GM18867 (cell line): ENCODE data around the gene CRY1.
"Not testable (repeated sequence)": the region's sequence is repeated elsewhere in the genome, so short reads cannot be mapped to it uniquely, and the experiment has no call there.

Experiments
- ATAC-seq: cut with Tn5 transposase; IDR thresholded peaks from one replicate; pipeline ENCODE4 v1.9.1; 2021; ENCODE audit warnings: mild to moderate bottlenecking, moderate library complexity; ENCODE audit not compliant: unreplicated experiment

The CRY1 gene

DNA sequence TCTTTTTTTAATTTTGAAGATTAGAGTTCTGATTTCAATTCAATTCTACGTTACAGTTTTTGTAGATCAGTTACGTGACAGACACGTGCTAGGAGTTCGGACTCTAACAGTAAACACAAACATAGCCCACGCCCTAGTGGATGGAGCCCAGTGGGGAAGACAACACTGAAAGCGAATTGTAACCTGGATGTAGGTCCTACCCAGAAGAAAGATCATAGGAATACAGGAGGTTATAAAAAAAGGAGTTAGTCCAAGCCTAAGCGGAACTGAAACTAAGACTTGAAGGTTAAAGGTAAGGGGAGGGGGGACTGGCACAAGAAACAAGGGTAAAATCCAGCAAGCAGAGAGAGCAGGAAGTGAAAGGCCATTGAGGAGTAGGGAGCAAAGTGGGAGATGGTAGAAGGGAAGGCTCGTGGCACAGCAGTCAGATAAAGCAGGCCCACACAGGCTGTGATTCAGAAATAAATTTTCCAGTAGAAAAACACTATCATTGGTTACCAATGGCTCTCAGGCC lies 15.7 kb upstream of the CRY1 start:
- ATAC-seq = no peak

DNA sequence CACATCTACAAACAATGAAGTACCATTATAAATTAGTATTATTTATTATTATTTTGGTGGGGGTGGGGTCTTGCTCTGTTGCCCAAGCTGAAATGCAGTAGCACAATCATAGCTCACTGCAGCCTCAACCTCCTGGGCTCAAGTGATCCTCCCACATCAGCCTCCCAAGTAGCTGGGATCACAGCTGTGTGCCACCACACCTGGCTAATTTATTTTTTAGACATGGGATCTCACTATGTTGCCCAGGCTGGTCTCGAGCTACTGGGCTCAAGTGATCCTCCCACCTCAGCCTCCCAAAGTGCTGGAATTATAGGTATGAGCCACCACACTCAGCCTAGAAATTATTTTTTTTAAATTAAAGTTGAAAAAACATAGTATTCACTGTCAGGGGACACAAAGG lies 15.0 kb upstream of the CRY1 start:
- ATAC-seq = not testable (repeated sequence)

DNA sequence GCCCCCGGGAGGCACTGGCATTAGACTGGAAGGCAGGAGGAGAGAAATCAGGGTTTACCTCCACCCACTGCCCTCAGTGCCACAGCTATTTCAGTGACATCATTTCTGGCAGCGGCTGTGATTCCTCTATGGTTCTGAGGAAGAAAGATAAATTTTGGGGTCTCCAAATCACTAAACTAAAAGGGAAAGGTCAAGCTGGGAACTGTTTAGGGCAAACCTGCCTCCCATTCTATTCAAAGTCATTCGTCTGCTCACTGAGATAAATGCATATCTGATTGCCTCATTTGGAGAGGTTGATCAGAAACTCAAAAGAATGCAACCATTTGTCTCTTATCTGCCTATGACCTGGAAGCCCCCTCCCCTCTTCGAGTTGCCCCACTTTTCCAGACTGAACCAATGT lies 14.0 kb upstream of the CRY1 start:
- ATAC-seq = no peak

DNA sequence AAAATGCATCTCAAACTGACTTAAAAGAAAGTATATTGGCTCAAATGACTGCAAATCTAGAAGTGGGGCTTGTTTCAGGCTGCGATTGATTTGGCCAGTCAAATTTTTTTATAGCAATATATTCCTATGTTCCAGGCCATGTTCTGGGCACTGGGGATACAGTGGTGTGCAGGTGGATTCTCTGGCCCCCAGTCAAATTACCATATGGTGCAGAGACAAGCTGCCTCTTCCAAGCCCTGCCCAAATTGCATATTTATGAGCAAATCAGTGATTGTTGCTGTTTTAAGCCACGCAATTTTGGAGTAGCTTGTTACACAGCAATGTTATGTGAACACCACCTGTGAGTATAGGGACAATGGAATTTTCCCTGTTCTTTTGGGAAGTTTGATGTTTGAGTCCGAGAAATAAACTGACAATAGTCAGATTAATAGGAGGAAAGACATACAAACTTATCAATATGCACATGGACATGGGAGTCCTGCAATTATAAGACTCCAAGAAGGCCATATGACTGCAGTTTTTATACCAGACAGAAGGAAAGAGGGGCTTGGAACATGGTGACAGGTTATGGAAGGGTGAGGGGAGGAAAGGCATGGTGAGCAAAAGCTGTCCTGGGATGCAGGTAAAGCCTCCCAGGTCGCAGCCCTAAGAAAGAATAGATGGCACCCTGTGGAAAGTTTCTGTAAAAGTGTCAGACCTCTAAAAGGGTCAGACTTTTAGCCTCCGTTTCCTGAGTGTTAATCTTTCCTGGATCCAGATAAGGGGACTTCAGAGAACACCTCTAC lies 13.1 kb upstream of the CRY1 start:
- no peak for ATAC-seq

DNA sequence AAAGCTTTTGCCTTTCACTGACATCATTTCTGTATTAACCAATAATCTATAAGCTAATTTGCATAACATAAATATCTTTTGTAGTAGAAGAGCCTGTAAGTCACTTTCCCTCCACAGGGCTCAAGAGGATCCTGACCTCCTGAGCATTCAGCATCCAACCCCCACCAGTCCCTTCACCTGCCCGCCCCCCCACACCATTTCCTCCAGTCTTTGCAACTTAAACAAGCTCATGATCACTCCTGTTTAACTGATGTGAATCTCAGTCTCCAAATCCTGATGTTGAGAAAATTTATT lies 12.0 kb upstream of the CRY1 start:
- ATAC-seq = no peak

DNA sequence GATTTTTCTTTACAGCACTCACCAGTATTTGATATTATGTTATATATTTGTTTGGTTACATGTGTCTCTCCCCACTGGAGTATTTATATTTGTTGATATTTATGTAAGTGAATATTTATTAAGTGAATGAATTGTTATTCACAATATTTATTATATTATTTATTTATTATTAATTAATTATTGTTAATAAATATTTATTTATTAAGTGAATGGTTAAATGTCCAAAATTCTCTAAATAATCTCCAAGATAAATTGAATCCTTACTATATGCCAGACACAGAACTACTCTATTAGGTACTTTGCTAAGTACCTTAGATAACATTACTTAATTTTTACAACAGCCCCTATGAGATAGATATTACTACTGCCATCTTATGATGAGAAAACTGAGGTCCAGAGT lies 10.2 kb upstream of the CRY1 start:
- no peak for ATAC-seq

DNA sequence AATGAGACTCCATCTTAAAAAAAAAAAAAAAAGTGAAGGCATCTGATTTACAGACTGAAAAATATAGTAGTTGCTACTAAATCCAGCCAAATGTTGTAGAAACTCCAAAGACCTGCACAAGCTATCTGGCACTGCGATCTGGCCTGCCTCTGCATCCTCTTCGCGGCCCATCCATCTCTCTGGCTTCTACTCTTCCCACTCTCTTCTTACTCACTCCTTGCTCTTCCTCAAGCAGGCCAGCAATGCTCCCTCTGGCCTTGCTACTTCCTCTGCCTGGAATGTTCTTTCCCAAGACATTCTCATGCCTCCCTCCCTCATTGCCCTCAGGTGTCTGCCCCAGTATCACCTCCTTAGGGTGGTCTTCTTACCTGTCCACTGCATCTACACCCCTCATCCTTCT lies 9.7 kb upstream of the CRY1 start:
- ATAC-seq = no peak

DNA sequence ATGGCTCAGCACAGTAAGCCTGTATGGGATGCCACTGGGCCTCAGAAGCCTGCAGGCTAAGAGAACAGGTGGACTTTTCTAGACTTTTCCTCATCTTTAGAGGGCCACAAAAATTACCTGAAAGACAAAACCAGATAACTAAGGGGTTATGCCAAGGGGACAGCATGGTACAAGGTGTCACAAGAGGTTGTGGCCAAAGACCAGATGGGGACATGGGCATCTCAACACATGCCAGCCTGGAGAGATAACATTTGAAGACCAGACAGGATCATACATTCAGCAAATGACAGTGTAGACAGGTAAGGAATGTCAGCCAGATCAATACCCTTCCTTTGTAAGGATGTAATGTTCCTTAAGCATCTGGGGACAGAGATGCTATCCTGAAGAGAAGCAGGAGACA lies 8.9 kb upstream of the CRY1 start:
- ATAC-seq = no peak

DNA sequence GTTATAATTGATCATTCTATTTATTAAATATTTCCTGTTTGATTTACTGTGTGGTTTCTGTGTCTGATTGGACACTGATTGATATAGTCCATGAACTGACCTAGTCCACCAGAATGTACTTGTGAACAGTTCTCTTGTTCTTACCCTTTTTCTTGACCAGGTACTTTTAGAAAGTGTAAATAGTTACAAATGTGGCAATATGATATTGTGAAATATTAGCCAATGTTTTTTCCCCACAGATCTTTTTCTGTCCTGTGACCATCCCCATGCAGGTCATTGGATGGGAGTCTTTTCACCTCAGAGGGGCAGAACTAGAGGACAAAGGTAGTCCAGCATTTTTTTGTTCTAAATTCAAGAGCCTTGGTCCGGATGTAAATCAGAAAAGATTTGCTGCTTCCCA lies 8.3 kb upstream of the CRY1 start:
- no peak for ATAC-seq

DNA sequence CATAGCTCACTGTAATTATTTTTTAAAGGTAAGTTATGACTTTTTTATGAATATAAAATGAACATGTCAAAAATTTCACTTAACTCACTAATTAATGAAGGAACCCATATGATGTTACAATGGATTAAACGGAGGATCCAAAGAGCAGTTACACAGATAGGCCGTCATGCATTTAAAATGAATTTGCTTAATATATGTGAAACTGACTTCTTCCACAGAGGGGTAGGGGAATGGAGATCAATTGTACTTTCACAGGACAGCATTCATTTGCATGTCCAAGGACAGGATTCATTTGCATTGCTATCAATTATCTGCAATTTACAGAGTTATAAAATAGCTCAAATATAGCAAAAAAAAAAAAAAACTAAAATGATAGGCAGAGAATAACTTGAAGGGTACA lies 6.6 kb upstream of the CRY1 start:
- ATAC-seq = no peak

DNA sequence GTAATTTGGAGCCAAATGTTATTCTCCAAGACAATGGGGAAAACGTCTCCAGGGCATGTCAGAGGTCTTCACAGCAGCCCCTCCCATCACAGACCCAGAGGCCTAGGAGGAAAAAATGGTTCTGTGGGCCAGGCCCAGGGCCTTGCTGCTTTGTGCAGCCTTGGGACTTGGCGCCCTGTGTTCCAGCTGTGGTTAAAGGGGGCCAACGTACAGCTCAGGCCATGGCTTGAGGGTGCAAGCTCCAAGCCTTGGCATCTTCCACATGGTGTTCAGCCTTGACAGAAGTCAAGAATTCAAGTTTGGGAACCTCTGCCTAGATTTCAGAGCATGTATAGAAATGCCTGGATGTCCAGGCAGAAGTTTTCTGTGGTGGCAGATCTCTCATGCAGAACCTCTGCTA lies 3.2 kb upstream of the CRY1 start:
- no peak for ATAC-seq

DNA sequence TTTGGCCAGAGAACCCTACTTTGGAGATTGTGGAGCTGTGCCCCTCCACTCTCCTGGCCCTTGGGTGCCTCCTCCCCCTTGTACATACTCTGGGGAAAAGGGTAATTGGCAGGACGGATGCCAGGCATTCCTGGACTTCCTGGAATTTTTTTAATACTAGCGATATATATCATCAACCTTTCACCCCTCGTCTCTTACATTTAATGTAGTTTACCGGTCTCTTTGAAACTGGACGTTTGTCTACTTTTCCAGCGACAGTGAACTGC lies 767 bp upstream of the CRY1 start:
- no peak for ATAC-seq

DNA sequence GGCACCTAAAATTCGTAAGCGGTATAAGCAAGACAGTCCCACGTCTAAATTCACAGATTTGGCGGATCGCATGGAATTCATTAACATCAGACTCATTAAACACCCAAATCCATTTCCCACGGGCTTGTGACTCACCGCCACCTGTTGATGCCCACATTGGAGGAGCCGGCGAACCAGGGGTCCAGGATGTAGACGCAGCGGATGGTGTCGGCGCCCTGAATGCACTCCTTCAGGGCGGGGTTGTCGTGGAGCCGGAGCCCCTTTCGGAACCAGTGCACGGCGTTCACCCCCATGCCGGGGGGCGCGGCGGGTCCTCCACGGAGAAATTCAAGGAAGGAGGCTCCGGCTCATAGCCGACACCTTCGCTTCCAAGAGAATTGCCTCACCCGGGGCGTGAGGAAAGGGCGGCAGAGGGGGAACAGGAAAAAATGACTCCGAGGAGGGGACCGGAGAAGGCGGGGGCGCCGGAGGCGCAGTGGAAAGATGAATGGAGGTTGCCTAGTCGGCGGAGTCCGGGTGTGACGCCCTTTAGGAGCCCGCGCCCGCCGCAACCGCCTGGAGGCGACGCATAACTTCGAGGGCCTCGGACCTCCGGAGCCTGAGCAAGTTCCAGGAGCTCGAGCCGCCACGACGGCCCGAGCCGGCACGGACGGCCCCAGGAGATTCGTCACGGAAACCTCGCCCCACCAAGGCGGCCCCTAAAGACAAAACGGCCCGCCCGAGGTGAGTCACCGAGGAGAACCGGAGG lies 506 bp downstream of the CRY1 start:
- ATAC-seq = peak; percentile 16

DNA sequence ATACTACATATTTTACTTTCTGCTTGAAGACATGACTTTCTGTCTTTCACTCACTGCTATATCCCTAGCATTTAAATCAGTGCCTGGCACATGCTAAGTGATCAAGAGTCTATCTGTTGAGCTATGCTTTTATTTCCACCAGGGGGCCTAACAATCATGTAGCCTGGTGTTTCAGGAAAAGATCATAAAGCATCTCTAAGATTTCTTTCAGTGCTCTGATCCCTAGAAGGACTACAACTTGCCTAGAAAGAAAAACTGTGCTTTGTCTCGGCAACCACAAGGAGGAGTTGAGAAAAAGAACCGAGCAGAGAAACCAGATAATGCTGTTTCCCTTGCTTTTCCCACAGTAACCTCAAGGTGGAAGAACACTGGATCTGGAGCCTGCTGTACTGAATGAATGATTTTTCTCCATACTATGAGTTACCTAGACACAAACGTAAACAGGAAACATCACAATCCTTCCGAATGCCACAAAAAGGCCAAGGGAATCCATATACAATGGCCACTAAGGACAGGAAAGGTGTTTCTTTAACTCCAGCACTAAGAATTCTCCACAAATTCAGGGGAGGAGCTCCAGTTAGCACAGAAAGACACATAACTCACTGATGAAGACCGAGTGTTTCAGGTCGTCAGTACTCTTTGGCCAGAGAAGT lies 1.2 kb downstream of the CRY1 start:
- no peak for ATAC-seq

DNA sequence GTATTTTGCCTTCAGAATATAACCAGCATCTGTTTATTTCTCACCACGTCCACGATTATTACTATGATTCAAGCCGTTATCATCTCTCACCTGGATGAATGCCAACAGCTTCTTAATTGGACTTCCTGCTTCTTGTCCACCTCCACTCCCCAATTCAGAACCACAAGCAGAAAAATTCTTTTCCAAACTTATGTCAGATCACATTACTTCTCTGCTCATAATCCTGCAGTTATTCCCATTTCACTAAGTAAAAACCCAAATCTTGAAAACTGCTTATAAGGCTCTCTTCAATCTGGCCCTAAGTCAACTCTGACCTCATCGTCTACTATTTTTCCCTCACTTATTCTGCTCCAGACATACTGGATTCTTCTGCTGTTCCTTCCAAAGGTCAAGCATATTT lies 2.0 kb downstream of the CRY1 start:
- no peak for ATAC-seq

DNA sequence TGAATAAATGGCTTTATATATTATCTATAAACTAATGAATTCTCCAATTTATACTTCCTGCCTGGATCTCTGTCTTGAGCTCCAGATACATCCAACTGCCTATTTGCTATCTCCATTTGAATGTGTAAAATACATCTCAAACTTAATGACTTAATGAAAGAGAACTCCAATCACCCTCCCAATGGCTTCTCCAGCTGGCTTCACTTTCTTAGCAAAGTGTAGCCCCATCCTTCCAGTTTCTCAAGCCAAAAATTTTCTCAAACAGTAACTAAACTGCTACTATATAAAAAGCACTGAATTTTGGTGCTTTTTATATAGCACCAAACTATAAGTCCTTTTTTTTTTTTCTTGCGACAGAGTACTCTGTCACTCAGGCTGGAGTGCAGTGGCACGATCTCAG lies 2.6 kb downstream of the CRY1 start:
- ATAC-seq = no peak

DNA sequence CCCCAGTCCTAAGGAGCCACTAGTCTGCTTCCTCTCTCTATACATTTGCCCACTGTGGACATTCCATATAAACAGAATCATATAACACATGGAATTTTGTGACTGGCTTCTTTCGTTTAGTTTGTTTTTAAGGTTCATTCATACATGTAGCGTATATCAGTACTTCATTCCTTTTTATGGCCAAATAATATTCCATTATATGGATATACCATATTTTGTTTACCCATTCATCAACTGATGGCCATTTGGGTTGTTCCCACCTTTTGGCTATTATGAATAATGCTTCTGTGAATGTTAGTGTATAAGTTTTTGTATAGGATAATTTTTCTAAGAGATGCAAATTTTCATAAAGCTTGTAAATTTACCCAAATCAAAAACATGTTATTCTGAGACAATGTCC lies 4.4 kb downstream of the CRY1 start:
- no peak for ATAC-seq

DNA sequence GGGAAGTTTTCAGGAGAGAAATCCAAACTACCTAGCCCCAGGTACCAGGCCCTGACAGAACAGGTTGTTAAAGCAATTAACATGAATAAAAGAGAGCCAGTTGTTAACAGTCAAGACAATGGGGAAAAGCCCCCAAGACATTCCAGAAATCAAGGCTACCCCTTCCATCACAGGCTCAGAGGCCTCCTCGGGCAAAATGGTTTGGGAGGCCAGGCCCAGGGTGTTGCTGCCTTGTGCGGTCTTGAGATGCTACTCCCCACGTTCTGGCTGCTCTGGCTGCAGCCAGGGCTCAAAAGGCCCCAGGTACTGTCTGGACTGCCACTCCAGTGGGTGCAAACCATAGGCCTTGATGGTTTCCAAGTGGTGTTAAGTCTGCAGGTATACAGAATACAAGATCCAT lies 7.0 kb downstream of the CRY1 start:
- ATAC-seq = no peak

DNA sequence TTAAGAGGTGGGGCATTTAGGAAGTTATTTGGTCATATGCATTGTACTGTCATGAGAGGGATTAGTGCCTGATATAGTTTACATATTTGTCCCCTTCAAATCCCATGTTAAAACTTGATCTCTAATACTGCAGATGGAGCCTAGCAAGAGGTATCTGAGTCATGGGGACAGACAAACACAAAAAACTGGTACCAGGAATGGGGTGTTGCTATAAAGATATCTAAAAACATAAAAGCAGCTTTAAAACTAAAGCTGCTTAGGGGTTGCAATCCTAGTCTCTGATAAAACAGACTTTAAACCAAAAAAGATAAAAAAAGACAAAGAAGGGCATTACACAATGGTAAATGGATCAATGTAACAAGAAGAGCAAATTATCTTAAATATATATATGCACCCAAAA lies 11.6 kb downstream of the CRY1 start:
- no peak for ATAC-seq

DNA sequence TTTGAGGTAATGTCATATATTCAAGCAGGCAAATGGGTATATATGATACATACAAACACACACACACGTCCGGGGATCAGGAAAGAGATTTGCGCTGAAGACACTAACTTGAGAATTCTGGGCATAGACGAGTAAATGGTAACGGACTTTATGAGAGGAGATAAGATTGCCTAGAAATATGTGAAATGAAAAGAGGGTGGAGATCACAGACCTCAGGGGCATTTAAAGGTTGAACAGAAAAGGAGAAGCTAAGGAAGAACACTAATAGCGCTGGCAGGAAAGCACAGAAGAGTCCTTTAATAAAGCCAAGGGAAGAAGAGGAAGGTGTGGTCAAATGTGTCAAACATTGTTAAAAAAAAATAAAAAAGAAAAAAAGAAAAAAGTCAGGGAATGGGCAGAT lies 13.1 kb downstream of the CRY1 start:
- no peak for ATAC-seq

DNA sequence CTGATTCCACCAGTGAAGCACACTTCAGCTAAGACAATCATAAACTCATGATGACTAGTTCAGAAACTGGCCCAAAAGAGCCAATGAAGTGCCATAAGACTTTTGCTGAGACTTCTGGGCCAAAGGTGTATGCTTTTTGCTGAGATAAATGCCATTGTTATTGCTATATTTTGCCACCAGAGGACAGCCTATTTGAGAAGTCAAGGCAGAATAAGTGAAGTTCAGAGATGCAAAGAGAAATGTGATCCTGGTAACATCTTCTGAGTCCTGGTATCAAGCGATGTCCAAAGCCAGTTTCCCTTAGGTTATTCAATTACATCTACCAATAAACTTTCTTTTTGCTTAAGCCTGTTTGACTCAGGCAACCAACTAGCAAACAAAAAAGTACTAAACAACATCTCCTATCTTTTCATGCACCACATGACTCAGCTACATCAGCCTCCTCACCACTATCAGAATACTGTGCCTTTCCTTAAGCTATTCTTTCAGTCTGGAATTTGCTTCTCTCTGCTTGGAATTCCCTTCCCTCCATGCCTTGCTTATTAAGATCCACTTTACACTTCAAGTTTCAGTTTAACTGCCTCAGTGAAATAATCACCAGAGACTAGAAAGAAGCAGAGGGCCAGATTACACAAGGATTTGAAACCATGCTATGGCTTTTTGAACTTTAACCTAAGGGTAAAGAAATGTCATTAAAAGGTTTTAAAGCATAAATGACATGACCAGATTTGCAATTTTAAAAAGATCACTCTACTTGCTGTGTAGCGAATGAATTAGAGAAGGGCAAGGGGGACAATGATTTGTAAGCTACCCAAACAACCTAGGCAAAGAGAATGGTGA lies 14.0 kb downstream of the CRY1 start:
- ATAC-seq = no peak

DNA sequence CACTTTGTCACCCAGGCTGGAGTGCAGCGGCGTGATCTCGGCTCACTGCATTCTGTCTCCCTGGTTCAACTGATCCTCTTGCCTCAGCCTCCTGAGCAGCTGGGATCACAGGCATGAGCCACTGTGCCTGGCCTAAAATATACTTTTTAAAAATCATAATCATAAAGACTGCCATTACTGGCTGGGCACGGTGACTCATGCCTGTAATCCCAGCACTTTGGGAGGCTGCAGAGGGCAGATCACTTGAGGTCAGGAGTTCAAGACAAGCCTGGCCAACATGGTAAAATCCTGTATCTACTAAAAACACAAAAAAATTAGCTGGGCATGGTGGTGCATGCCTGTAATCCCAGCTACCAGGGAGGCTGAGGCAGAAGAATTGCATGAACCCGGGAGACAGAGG lies 20.1 kb downstream of the CRY1 start:
- ATAC-seq = not testable (repeated sequence)
